Left ventricle myocardium inferior (tissue), 1 donor: ENCODE measurements around the gene CFAP46. TPM values are rescaled to one million over a fixed set of nuclear protein-coding genes. Genes with fewer than 3 reads are reported as not detected.
"Not testable (repeated sequence)": the region's sequence is repeated elsewhere in the genome, so short reads cannot be mapped to it uniquely, and the experiment has no call there.

Source experiments
- DNase-seq: peaks from one replicate; pipeline ENCODE4 v3.0.0-alpha.2; 2020
- H3K27ac ChIP-seq: fragments of 200-600 bp; replicated peaks from 2 replicates; pipeline ENCODE4 v1.8.0; 2021
- H3K27me3 ChIP-seq: fragments of 200-600 bp; 2 replicates; pipeline ENCODE4 v1.8.0; 2021; ENCODE audit warnings: low read depth
- H3K36me3 ChIP-seq: fragments of 200-600 bp; 2 replicates; pipeline ENCODE4 v1.8.0; 2021
- H3K4me1 ChIP-seq: fragments of 200-600 bp; 2 replicates; pipeline ENCODE4 v1.8.0; 2021
- H3K4me3 ChIP-seq: fragments of 200-600 bp; 2 replicates; pipeline ENCODE4 v1.8.0; 2021; ENCODE audit warnings: mild to moderate bottlenecking, moderate library complexity
- H3K9me3 ChIP-seq: fragments of 200-600 bp; replicated peaks from 2 replicates; pipeline ENCODE4 v1.8.0; 2021
- intact Hi-C: fragments of 100-400 bp; cut with micrococcal nuclease; formaldehyde crosslinking; loops from one replicate; pipeline ENCODE4 v1.11.0; 2022
- total RNA-seq: library from RNA; stranded (reverse); fragmentation: NEBNext Ultra II Directional; extraction: Animal tissue kit (Norgen Biotek cat#: 25700); gene quantifications from one replicate; pipeline ENCODE4 v1.2.1, GENCODE V29; 2021
- TF ChIP-seq, protein P1 (sequence below): fragments of 200-600 bp; IDR thresholded peaks from 2 replicates; pipeline ENCODE4 v1.8.0; 2021; ENCODE audit warnings: antibody characterized with exemption, mild to moderate bottlenecking, borderline replicate concordance
- donor health status: DM: no; HTN: yes; CAD: no; lungs with severe emphysema.

Gene CFAP46
- total RNA-seq, 1 donor from 2014 or later, result 0.99 TPM

DNA sequence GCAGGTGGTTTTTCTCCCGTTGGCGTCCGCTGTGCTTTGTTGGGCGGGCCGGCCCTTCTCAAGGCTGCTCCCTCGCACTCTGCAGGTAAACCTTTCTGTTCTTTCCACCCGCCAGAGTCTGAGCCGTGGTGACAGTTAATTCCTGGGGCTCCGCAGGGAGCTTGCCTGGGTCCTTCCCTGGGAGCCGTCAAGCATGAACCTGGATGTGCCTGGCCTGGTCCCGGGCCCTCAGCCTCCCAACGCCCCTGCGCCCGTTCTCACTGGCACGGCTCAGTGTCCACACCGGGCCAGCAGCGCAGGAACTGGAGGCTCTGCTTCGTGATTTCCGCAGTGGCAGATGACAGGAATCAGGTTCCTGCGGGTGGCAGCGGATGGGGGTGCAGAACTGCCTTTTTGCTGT lies 145.5 kb downstream of the CFAP46 start:
- no peak overlapping the region for H3K27ac ChIP-seq
- H3K36me3 ChIP-seq, result no peaks in the 10 kb centered on the region
- no peak for DNase-seq
- H3K4me3 ChIP-seq, result no peak overlapping the region
- H3K4me1 ChIP-seq, result no peaks in the 10 kb centered on the region
- TF ChIP-seq, protein P1, sequence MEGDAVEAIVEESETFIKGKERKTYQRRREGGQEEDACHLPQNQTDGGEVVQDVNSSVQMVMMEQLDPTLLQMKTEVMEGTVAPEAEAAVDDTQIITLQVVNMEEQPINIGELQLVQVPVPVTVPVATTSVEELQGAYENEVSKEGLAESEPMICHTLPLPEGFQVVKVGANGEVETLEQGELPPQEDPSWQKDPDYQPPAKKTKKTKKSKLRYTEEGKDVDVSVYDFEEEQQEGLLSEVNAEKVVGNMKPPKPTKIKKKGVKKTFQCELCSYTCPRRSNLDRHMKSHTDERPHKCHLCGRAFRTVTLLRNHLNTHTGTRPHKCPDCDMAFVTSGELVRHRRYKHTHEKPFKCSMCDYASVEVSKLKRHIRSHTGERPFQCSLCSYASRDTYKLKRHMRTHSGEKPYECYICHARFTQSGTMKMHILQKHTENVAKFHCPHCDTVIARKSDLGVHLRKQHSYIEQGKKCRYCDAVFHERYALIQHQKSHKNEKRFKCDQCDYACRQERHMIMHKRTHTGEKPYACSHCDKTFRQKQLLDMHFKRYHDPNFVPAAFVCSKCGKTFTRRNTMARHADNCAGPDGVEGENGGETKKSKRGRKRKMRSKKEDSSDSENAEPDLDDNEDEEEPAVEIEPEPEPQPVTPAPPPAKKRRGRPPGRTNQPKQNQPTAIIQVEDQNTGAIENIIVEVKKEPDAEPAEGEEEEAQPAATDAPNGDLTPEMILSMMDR, result no peak
- peaks cover 3% of the 10 kb centered on the region for H3K9me3 ChIP-seq
- intact Hi-C loops, result no loop called here
- peaks cover 52% of the 10 kb centered on the region for H3K27me3 ChIP-seq

DNA sequence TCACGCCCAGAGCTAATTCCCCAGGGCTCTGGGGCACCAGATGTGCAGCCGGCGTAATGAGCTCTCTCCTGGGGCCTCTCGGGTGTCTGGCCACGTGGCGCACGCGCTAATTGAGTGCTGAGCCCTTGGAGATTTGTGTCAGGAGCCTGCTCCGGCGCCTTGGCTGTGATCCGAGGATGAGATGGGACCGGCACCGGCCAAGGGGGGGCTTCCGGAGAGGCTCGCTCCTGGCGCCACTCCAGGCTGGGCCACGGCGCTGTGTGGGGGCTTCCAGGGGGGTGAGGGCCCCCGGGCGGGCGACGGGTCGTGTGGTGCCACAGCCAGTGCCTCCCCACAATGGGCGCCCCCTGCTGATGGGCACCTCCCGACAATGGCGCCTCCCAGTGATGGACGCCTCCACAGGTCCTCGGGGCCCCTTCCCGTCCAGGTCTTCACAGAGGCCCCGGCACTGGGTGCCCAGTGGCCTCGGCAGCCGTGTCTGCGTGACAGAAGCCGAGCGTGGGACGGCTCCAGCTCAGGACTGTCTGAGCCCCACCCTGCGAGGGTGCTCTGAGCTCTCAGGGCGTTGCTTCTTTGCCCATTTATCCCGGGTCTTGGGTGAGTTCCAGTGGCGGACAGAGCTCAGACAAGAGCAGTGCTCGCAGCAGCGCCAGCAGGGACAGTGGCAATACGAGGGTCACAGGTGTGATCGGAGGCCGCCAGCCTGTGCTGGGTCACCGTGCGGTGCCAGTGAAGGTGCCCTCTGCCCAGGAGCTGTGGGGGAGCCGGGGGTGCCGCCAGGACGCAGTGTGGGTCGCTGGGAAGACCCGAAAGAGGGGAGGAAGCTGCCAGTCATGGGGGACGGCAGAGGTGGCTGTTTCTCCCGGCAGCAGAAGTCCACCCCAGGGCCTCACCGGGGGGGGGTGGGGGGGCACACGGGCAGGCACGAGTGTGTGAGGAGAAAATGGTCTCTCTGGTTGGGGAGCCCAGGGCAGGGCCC lies 148.2 kb downstream of the CFAP46 start:
- Histone ChIP-seq H3K36me3 (no peaks in the 10 kb centered on the region), H3K4me1 (no peaks in the 10 kb centered on the region), H3K27me3 (peaks cover 75% of the 10 kb centered on the region), H3K9me3 (no peaks in the 10 kb centered on the region), H3K4me3 (no peak overlapping the region), H3K27ac (no peak overlapping the region)
- DNase-seq, result no peak
- TF ChIP-seq, protein P1, result no peak
- intact Hi-C loops, result no loop called here

DNA sequence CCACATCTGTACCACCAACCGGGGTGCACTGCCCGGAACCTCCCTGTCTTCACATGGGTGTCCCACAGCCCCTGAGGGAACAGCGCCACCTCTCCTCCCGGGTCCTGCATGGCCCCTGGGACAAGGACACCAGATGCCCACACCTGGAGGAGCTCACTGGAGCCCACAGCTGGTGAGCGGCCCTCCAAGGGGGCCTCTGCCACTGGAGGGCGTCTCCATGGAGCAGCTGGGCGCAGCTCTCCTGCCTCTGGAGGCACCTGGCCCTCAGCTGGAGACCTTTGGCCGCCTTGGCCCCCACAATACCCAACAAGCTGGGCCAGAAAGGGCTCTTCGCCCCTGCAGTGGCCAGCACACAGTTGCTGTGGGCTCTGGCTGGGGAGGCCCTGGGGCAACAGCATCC lies 149.2 kb downstream of the CFAP46 start:
- Histone ChIP-seq H3K4me1 (peaks cover 5% of the 10 kb centered on the region), H3K36me3 (no peaks in the 10 kb centered on the region), H3K27ac (no peak overlapping the region), H3K4me3 (no peak overlapping the region), H3K27me3 (peaks cover 84% of the 10 kb centered on the region), H3K9me3 (no peaks in the 10 kb centered on the region)
- TF ChIP-seq, protein P1, result no peak
- intact Hi-C loops, result no loop called here
- DNase-seq, result no peak

DNA sequence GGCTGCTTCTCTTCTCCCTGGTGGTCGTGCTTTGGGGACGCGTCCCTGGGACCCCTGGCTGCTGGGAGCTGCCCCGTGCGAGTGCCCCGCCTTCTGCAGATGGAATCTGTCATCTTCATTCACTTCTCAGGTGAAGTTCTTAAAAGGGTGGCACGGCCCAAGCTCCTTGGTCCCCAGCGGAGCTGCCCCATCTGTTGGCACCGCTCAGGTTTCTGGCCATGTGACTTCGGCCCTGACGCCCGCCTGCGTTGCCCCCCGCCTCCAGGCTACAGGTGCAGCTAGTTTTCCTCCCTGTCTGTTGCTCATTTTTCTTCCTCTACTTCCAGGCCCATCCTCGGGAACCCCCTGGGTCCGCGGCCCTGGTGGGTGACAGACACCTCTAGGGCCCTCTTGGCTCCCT lies 149.6 kb downstream of the CFAP46 start:
- no peak for DNase-seq
- no peak overlapping the region for H3K27ac ChIP-seq
- TF ChIP-seq, protein P1, result no peak
- peaks cover 9% of the 10 kb centered on the region for H3K4me1 ChIP-seq
- H3K4me3 ChIP-seq, result no peak overlapping the region
- peaks cover 88% of the 10 kb centered on the region for H3K27me3 ChIP-seq
- intact Hi-C loops, result no loop called here
- H3K36me3 ChIP-seq, result no peaks in the 10 kb centered on the region
- H3K9me3 ChIP-seq, result no peaks in the 10 kb centered on the region

DNA sequence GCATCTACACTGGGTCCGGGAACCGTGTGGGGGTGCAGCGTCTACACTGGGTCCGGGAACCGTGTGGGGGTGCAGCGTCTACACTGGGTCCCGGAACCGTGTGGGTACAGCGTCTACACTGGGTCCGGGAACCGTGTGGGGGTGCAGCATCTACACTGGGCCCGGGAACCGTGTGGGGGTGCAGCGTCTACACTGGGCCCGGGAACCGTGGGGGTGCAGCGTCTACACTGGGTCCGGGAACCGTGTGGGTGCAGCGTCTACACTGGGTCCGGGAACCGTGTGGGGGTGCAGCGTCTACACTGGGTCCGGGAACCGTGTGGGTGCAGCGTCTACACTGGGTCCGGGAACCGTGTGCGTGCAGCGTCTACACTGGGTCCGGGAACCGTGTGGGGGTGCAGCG lies 150.3 kb downstream of the CFAP46 start:
- H3K36me3 ChIP-seq, H3K4me3 ChIP-seq, H3K27ac ChIP-seq, intact Hi-C loops, DNase-seq, H3K9me3 ChIP-seq: not testable (repeated sequence)
- Histone ChIP-seq H3K4me1 (peaks cover 16% of the 10 kb centered on the region), H3K27me3 (peaks cover 89% of the 10 kb centered on the region)
